Astrocyte of the spinal cord (primary cell): ENCODE data around the gene SUCO.

Experiments
- DNase-seq: peaks from one replicate; pipeline ENCODE4 v3.0.0; 2011; ENCODE audit warnings: low read depth, low spot score
- H3K4me3 ChIP-seq: 2 replicates; pipeline ENCODE4 v1.5.1; 2011; ENCODE audit warnings: low read depth, mild to moderate bottlenecking, low read length, moderate library complexity
- in situ Hi-C: cut with HindIII; loops from 2 replicates; pipeline ENCODE4 v1.10.0; 2017; ENCODE audit warnings: low sequenced_read_pairs
- TF ChIP-seq, protein P1 (sequence below): IDR thresholded peaks from 2 replicates; pipeline ENCODE4 v1.5.1; 2012; ENCODE audit warnings: low read depth, mild to moderate bottlenecking, low read length, inconsistent platforms

Gene SUCO

DNA sequence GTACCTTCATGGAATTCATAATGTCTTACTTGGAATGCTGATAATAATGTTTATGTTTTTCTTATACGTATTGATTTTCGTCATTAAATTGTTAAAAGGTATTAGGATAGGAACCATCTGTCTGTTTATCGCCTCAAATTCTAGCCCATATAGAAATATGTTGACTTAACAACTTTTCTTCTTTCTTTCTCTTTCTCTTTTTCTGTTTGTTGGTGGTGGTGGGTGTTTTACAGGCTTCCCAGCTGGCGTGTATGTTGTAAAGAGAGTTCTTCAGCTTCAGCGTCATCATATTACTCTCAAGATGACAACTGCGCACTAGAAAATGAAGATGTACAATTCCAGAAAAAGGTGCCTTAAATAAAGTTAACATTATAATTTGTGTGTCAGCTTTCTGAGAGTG, 18.3 kb downstream of the SUCO start:
- H3K4me3 ChIP-seq, result no peak overlapping the region
- no peak for DNase-seq
- TF ChIP-seq, protein P1, sequence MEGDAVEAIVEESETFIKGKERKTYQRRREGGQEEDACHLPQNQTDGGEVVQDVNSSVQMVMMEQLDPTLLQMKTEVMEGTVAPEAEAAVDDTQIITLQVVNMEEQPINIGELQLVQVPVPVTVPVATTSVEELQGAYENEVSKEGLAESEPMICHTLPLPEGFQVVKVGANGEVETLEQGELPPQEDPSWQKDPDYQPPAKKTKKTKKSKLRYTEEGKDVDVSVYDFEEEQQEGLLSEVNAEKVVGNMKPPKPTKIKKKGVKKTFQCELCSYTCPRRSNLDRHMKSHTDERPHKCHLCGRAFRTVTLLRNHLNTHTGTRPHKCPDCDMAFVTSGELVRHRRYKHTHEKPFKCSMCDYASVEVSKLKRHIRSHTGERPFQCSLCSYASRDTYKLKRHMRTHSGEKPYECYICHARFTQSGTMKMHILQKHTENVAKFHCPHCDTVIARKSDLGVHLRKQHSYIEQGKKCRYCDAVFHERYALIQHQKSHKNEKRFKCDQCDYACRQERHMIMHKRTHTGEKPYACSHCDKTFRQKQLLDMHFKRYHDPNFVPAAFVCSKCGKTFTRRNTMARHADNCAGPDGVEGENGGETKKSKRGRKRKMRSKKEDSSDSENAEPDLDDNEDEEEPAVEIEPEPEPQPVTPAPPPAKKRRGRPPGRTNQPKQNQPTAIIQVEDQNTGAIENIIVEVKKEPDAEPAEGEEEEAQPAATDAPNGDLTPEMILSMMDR, result no peak
- in situ Hi-C loops, result no loop called here

DNA sequence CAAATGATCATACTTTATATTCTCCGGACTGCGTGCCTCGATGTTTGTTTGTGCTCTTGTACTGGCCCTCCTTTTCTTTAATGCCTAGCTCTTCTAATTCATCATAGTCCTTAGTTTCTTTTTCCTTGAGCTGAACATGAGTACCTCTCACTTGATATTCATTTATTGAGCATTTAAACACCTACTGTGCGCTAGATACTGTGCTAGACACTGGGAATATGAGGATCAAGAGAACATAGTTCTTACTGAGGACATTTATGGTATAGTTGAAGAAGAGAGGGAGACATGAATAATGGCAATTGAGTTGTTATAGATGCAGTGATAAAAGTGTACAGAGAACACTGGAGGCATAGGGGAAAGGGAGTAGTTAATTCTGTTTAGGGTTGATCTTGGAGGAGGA, 22.0 kb downstream of the SUCO start:
- in situ Hi-C loops, result no loop called here
- TF ChIP-seq, protein P1, result no peak
- DNase-seq, result no peak
- no peak overlapping the region for H3K4me3 ChIP-seq

DNA sequence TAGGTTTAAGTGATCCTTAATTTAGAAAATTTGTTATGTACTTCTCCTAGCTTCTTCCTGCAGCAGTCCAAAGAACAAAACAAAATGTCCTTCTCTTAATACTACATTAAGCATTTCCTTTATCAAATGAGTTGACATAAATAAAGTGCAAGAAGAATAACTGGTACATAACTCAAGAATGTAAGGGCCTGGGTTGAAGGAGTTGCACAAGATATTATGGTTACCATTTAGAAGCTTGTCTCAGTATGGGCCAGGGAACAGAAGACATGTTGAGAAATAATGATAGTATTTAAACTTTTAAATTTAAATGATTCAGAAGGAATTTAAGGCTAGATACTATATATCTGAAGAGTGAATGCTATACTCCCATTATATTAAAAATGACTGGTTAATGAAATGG, 23.5 kb downstream of the SUCO start:
- in situ Hi-C loops, result no loop called here

DNA sequence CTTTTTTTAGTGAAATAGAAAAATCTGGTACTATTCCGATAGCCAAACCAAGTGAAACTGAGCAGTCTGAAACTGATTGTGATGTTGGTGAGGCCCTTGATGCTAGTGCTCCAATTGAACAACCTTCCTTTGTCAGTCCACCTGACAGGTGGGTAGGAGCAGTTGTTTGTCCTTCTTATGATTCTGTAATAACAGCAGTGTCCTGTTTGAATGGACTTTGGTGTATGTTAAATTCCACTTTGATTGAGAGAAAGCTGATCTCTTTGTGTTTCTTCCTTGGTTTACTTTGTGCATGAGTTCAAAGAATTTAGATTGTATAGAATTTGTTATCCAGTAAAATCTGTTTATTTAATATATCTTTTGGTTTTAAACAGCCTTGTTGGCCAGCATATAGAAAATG, 24.3 kb downstream of the SUCO start:
- in situ Hi-C loops, result no loop called here
- TF ChIP-seq, protein P1, result no peak
- H3K4me3 ChIP-seq, result no peak overlapping the region
- DNase-seq, result no peak

More for the DNA sequence above, 23.5 kb downstream of the SUCO start:
- DNase-seq, result no peak
- TF ChIP-seq, protein P1, result no peak
- no peak overlapping the region for H3K4me3 ChIP-seq

DNA sequence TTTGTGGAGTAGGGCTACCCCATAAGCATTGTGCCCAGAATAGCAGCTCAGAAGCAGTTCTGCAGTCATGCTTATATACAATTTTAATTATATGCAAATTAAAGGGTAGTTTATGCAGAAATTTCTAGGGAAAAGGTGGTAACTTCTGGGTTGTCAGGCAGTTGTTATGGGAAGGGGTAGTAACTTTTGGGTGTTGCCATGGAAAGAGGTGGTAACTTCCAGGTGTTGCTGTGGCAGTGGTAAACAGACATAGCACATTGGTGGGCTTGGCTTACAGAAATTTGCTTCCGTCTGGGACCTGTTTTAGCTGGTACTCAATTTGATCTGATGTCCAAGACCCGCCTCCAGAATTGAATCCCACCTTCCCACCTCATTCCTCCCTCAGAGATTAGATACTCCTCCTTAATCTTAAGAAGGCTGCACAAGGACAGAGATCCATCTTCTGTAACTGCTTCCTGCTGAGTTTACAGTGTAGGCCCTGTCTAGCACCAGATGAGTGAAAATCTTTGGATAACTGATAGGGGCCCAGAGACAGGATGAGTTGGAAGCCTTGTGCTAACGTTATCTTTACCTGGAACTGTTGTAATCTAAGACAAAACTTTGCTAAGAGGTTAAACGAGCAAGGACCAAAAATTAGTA, 26.7 kb downstream of the SUCO start:
- DNase-seq, result no peak
- TF ChIP-seq, protein P1, result no peak
- no peak overlapping the region for H3K4me3 ChIP-seq
- in situ Hi-C loops, result no loop called here

DNA sequence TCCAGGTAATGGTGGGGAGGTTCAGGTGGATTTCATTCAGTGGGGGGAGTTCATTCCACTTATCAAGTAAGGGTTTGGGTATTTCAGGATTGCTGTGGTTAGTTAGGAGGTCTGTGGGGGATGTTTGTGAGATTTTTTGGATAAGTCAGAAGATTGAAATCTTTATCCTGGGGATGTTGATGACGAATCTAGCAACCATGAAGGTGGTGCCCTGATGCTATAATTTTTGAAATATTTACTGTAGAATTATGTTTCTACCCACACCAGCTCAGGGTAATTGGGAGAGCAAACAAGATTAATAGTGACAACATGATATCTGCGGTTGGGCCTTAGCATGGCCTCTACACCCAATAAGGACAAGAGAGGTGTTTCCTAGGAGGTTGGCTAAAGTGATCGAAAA, 28.3 kb downstream of the SUCO start:
- no peak for DNase-seq
- TF ChIP-seq, protein P1, result no peak
- H3K4me3 ChIP-seq, result no peak overlapping the region
- in situ Hi-C loops, result no loop called here
